ENCODE measurements around the gene MXRA5. TPM values are rescaled to one million over a fixed set of nuclear protein-coding genes. Genes with fewer than 3 reads are reported as not detected.

Gene MXRA5
- total and polyA plus RNA-seq, 10 of the 15 experiments (the other 5 are each of a cell fraction or from before 2014, with no cell fraction given): 0.01 to 0.03 TPM; not detected in 8

DNA sequence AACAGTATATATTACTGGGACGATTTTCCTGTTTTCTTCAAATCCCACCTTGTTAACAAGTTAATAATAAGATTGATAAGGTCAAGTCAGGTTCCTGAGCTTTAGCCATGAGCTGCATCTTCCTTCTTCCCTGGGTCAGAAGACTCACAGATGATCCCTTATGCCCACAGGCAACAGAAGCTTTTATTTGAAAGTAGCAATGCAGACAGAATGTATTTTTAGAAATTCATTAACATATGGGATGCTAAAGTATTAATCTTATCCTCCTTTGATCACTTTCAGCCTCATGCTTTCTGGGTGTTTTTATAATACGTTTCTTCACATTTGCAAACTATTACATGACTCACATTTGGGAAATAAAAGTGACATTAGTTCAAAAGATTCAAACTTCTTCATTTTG, 42.0 kb upstream of the MXRA5 start:
- FAIRE-seq (no peak), DNase-seq (ENCODE audit: low read depth, low spot score) (no peak), ATAC-seq (no peak)
- H4K20me1 ChIP-seq (ENCODE audit: control insufficient read depth, insufficient read depth): no peaks in the 10 kb centered on the region
- in situ Hi-C loops (cut with MboI): no loop called here
- H3K9me3 ChIP-seq (replicated peaks; ENCODE audit: control insufficient read depth, insufficient read depth, low read length): no peaks in the 10 kb centered on the region
- CTCF ChIA-PET: no interaction called here
- no TSS peak for BruUV-seq (replicated peaks)
- no peak overlapping the region for H3K4me3 ChIP-seq
- RAD21 ChIA-PET (ENCODE audit: unreplicated experiment): no interaction called here
- H3K36me3 ChIP-seq (ENCODE audit: control insufficient read depth in 2 of 2, insufficient read depth in 2 of 2, low read length in 1 of 2): no peaks in the 10 kb centered on the region
- SMC1A ChIA-PET (ENCODE audit: uncharacterized antibody, unreplicated experiment): no interaction called here
- no peaks in the 10 kb centered on the region for H3K4me1 ChIP-seq (ENCODE audit: control insufficient read depth, insufficient read depth, low read length)
- POLR2A ChIA-PET: no interaction called here
- H3K27me3 ChIP-seq (replicated peaks in 1 of 2; ENCODE audit: control insufficient read depth in 2 of 2, insufficient read depth in 2 of 2, low read length in 1 of 2): no peaks in the 10 kb centered on the region
- H3K27ac ChIP-seq (ENCODE audit: control insufficient read depth, insufficient read depth): no peak overlapping the region
- H2AFZ ChIP-seq (ENCODE audit: control insufficient read depth, low read depth, low read length): no peak overlapping the region
- no peak overlapping the region for H3K4me2 ChIP-seq (ENCODE audit: control insufficient read depth, insufficient read depth)
- 0% methylated on average over 2 of the region's 2 CpGs for WGBS (ENCODE audit: insufficient coverage, insufficient replicate concordance, low lambda C conversion rate, missing lambda C conversion rate)
- H3K79me2 ChIP-seq (ENCODE audit: control insufficient read depth, insufficient read depth, low read length): no peaks in the 10 kb centered on the region
- intact Hi-C loops (cut with micrococcal nuclease; ENCODE audit: unreplicated experiment): no loop called here
- H3K9ac ChIP-seq (ENCODE audit: control insufficient read depth, insufficient read depth, low read length): no peak overlapping the region
- TF ChIP-seq, protein P1, sequence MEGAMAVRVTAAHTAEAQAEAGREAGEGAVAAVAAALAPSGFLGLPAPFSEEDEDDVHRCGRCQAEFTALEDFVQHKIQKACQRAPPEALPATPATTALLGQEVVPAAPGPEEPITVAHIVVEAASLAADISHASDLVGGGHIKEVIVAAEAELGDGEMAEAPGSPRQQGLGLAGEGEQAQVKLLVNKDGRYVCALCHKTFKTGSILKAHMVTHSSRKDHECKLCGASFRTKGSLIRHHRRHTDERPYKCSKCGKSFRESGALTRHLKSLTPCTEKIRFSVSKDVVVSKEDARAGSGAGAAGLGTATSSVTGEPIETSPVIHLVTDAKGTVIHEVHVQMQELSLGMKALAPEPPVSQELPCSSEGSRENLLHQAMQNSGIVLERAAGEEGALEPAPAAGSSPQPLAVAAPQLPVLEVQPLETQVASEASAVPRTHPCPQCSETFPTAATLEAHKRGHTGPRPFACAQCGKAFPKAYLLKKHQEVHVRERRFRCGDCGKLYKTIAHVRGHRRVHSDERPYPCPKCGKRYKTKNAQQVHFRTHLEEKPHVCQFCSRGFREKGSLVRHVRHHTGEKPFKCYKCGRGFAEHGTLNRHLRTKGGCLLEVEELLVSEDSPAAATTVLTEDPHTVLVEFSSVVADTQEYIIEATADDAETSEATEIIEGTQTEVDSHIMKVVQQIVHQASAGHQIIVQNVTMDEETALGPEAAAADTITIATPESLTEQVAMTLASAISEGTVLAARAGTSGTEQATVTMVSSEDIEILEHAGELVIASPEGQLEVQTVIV (IDR thresholded peaks at IDR 0.05; ENCODE audit: borderline replicate concordance, partially characterized antibody): no peak
- TF ChIP-seq, protein P2, sequence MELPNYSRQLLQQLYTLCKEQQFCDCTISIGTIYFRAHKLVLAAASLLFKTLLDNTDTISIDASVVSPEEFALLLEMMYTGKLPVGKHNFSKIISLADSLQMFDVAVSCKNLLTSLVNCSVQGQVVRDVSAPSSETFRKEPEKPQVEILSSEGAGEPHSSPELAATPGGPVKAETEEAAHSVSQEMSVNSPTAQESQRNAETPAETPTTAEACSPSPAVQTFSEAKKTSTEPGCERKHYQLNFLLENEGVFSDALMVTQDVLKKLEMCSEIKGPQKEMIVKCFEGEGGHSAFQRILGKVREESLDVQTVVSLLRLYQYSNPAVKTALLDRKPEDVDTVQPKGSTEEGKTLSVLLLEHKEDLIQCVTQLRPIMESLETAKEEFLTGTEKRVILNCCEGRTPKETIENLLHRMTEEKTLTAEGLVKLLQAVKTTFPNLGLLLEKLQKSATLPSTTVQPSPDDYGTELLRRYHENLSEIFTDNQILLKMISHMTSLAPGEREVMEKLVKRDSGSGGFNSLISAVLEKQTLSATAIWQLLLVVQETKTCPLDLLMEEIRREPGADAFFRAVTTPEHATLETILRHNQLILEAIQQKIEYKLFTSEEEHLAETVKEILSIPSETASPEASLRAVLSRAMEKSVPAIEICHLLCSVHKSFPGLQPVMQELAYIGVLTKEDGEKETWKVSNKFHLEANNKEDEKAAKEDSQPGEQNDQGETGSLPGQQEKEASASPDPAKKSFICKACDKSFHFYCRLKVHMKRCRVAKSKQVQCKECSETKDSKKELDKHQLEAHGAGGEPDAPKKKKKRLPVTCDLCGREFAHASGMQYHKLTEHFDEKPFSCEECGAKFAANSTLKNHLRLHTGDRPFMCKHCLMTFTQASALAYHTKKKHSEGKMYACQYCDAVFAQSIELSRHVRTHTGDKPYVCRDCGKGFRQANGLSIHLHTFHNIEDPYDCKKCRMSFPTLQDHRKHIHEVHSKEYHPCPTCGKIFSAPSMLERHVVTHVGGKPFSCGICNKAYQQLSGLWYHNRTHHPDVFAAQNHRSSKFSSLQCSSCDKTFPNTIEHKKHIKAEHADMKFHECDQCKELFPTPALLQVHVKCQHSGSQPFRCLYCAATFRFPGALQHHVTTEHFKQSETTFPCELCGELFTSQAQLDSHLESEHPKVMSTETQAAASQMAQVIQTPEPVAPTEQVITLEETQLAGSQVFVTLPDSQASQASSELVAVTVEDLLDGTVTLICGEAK (IDR thresholded peaks at IDR 0.05; ENCODE audit: borderline replicate concordance): no peak
- no peak for TF ChIP-seq ETV6 (conservative IDR thresholded peaks at IDR 0.05 in 1 of 2, IDR thresholded peaks at IDR 0.05 in 1 of 2; ENCODE audit: borderline replicate concordance in 1 of 2, low read depth in 1 of 2)
- no peak for TF ChIP-seq BACH1 (IDR thresholded peaks at IDR 0.05; ENCODE audit: borderline replicate concordance)
- TF ChIP-seq GABPA (IDR thresholded peaks at IDR 0.05; ENCODE audit: low read depth): no peak
- TF ChIP-seq DPF2 (IDR thresholded peaks at IDR 0.05): no peak
- TF ChIP-seq TCF3 (IDR thresholded peaks at IDR 0.05; ENCODE audit: borderline replicate concordance, insufficient read depth, low read depth, low read length): no peak
- no peak for TF ChIP-seq SPI1 (IDR thresholded peaks at IDR 0.05; ENCODE audit: borderline replicate concordance, insufficient read depth, low read depth, low read length)
- TF ChIP-seq MTA2 (IDR thresholded peaks at IDR 0.05; ENCODE audit: low read depth): no peak
- TF ChIP-seq SMC3 (IDR thresholded peaks at IDR 0.05; ENCODE audit: borderline replicate concordance, low read length): no peak
- no peak for TF ChIP-seq FOXM1 (IDR thresholded peaks at IDR 0.05; ENCODE audit: low read depth, low read length)
- no peak for TF ChIP-seq TAF1 (IDR thresholded peaks at IDR 0.05; ENCODE audit: borderline replicate concordance, low read depth, low read length)
- TF ChIP-seq RELA (IDR thresholded peaks at IDR 0.05; ENCODE audit: borderline replicate concordance, partially characterized antibody): no peak
- TF ChIP-seq, protein P3, sequence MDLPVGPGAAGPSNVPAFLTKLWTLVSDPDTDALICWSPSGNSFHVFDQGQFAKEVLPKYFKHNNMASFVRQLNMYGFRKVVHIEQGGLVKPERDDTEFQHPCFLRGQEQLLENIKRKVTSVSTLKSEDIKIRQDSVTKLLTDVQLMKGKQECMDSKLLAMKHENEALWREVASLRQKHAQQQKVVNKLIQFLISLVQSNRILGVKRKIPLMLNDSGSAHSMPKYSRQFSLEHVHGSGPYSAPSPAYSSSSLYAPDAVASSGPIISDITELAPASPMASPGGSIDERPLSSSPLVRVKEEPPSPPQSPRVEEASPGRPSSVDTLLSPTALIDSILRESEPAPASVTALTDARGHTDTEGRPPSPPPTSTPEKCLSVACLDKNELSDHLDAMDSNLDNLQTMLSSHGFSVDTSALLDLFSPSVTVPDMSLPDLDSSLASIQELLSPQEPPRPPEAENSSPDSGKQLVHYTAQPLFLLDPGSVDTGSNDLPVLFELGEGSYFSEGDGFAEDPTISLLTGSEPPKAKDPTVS (IDR thresholded peaks at IDR 0.05; ENCODE audit: low read depth, low read length): no peak
- no peak for TF ChIP-seq STAT1 (conservative IDR thresholded peaks at IDR 0.05)
- TF ChIP-seq ZZZ3 (IDR thresholded peaks at IDR 0.05; ENCODE audit: control insufficient read depth, insufficient read length, low read depth): no peak
- TF ChIP-seq NFYA (IDR thresholded peaks at IDR 0.05; ENCODE audit: borderline replicate concordance, low read depth, low read length): no peak
- no peak for TF ChIP-seq NBN (IDR thresholded peaks at IDR 0.05)
